ENCODE data around the gene SERPINB6.
"Not testable (repeated sequence)": the region's sequence is repeated elsewhere in the genome, so short reads cannot be mapped to it uniquely, and the experiment has no call there.

Gene SERPINB6

DNA sequence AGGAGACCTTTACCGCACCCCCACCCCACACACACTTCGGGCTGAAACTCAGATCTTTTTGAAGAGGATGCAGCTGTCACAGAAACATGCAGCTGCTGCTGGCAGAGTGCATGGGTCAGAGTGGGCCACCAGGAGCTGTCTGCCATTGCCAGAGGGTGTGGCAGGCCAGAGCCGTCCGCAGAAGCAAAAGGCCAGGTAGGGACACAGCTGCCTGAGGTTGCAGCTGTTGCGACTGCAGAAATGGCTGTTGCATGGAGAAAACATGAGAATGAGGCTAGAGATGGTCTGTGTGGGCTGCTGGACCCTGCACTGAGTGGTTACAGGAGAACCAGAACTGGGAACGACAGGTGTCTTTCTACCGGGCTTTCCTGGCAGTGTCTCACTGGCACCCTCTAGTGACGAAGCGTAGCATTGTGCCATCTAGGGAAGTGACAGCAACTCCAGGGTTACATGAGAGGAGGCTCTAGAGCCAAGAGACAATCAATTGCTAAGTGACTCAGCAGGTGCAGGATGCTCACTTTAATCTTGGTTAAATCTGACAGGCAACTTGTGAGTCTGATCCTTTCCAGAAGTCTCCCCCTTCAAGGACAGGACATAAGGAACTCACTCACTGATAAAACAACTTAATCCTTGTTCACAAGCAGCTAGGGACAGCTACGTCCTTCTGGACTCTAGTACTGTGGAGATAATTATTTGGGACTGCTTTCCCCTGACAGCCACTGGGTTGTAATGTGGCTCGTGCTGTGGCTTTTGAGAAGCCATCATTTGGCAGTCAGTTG is 39.2 kb downstream of the SERPINB6 start:
- TF ChIP-seq, protein P1, sequence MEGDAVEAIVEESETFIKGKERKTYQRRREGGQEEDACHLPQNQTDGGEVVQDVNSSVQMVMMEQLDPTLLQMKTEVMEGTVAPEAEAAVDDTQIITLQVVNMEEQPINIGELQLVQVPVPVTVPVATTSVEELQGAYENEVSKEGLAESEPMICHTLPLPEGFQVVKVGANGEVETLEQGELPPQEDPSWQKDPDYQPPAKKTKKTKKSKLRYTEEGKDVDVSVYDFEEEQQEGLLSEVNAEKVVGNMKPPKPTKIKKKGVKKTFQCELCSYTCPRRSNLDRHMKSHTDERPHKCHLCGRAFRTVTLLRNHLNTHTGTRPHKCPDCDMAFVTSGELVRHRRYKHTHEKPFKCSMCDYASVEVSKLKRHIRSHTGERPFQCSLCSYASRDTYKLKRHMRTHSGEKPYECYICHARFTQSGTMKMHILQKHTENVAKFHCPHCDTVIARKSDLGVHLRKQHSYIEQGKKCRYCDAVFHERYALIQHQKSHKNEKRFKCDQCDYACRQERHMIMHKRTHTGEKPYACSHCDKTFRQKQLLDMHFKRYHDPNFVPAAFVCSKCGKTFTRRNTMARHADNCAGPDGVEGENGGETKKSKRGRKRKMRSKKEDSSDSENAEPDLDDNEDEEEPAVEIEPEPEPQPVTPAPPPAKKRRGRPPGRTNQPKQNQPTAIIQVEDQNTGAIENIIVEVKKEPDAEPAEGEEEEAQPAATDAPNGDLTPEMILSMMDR (IDR thresholded peaks at IDR 0.05; ENCODE audit: low read depth, low read length): peak; percentile 100
- DNase-seq (ENCODE audit: low read depth in 2 of 2): peak; percentile 76 to 77
- no peak overlapping the region for H3K4me3 ChIP-seq (replicated peaks in 1 of 2; ENCODE audit: low read depth in 2 of 2, low read length in 2 of 2)

- TF ChIP-seq, protein P1 (IDR thresholded peaks at IDR 0.05; ENCODE audit: low read depth, low read length): no peak
- no peak overlapping the region for H3K4me3 ChIP-seq (replicated peaks in 1 of 2; ENCODE audit: low read depth in 2 of 2, low read length in 2 of 2)
- no peak for DNase-seq (ENCODE audit: low read depth in 2 of 2)
Measured at GRCh38 chr6:2931055-2931454, 40.3 kb downstream of the SERPINB6 start.

- not testable (repeated sequence) for H3K4me3 ChIP-seq (replicated peaks in 1 of 2; ENCODE audit: low read depth in 2 of 2, low read length in 2 of 2); DNase-seq (ENCODE audit: low read depth in 2 of 2)
Measured at GRCh38 chr6:2927931-2928330, 43.4 kb downstream of the SERPINB6 start.

- DNase-seq (ENCODE audit: low read depth in 2 of 2): peak in 1 of 2 donors; percentile 34
- H3K4me3 ChIP-seq (replicated peaks in 1 of 2; ENCODE audit: low read depth in 2 of 2, low read length in 2 of 2): not testable (repeated sequence)
Measured at GRCh38 chr6:2925842-2926747, 45.3 kb downstream of the SERPINB6 start.

GRCh38 chr6:2921520-2922115 is 49.7 kb downstream of the SERPINB6 start:
- H3K4me3 ChIP-seq (replicated peaks in 1 of 2; ENCODE audit: low read depth in 2 of 2, low read length in 2 of 2): no peak overlapping the region
- DNase-seq (ENCODE audit: low read depth in 2 of 2): no peak
- TF ChIP-seq, protein P1 (IDR thresholded peaks at IDR 0.05; ENCODE audit: low read depth, low read length): no peak

DNA sequence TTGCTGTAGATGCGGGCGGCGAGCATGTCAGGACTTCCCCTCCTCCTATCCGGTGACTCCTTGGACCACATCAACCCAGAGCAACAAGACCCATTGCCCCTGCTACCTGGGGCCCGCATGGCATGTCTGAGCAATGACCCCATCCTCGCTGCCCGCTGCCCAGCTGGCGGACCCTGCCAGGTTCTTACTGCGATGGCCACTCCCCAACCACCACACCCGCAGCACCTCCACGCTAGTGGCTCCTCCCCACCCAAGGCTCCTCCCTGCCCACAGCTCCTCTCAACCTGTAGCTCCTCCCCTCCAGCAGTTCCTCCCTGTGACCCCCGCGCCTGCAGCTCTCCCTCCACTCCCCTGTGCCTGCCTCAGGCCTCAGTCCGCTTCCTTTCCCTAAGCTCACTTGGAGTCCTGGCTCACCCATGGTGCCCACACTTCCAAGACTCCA is 50.7 kb downstream of the SERPINB6 start:
- no peak for DNase-seq (ENCODE audit: low read depth in 2 of 2)
- no peak overlapping the region for H3K4me3 ChIP-seq (replicated peaks in 1 of 2; ENCODE audit: low read depth in 2 of 2, low read length in 2 of 2)
- TF ChIP-seq, protein P1 (IDR thresholded peaks at IDR 0.05; ENCODE audit: low read depth, low read length): no peak

- no peak for DNase-seq (ENCODE audit: low read depth in 2 of 2)
- no peak overlapping the region for H3K4me3 ChIP-seq (replicated peaks in 1 of 2; ENCODE audit: low read depth in 2 of 2, low read length in 2 of 2)
- TF ChIP-seq, protein P1 (IDR thresholded peaks at IDR 0.05; ENCODE audit: low read depth, low read length): no peak
Measured at GRCh38 chr6:2919886-2920285, 51.5 kb downstream of the SERPINB6 start.

All from cardiac fibroblast (primary cell).